Measurements from ENCODE around the gene PLEKHA5.

DNA sequence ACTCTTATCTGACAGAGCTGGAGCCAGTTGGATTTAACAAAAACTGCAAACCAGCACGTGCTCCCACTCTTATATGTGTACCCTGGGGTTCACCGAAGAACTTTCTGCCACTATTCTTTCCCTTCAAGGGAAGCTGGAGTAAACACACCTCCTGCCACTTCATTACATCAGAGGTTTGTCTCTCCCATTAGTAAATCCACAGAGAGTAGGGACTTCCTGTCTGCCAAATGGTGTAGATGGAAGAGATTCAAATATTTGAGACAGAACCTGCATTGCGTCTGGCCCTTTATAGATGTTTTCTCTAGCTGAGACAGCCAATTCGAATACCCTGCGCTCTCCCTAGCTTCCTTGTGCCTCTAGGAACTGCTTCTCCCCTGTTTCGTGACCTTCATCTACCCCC, 280.7 kb downstream of the PLEKHA5 start:
- TF ChIP-seq, protein P1, sequence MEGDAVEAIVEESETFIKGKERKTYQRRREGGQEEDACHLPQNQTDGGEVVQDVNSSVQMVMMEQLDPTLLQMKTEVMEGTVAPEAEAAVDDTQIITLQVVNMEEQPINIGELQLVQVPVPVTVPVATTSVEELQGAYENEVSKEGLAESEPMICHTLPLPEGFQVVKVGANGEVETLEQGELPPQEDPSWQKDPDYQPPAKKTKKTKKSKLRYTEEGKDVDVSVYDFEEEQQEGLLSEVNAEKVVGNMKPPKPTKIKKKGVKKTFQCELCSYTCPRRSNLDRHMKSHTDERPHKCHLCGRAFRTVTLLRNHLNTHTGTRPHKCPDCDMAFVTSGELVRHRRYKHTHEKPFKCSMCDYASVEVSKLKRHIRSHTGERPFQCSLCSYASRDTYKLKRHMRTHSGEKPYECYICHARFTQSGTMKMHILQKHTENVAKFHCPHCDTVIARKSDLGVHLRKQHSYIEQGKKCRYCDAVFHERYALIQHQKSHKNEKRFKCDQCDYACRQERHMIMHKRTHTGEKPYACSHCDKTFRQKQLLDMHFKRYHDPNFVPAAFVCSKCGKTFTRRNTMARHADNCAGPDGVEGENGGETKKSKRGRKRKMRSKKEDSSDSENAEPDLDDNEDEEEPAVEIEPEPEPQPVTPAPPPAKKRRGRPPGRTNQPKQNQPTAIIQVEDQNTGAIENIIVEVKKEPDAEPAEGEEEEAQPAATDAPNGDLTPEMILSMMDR (IDR thresholded peaks at IDR 0.05; ENCODE audit: low read length) = no peak
- no peak for TF ChIP-seq EZH2 (IDR thresholded peaks at IDR 0.05; ENCODE audit: borderline replicate concordance, low read length)

Data from OCI-LY1 (cell line).